ENCODE measurements around the gene SEZ6. TPM values are rescaled to one million over a fixed set of nuclear protein-coding genes. Genes with fewer than 3 reads are reported as not detected.
A peak's percentile ranks its signal among the peaks of the same experiment; 100 is the strongest.

Gene SEZ6
- total RNA-seq, 2 experiments from 2014 or later = not detected

DNA sequence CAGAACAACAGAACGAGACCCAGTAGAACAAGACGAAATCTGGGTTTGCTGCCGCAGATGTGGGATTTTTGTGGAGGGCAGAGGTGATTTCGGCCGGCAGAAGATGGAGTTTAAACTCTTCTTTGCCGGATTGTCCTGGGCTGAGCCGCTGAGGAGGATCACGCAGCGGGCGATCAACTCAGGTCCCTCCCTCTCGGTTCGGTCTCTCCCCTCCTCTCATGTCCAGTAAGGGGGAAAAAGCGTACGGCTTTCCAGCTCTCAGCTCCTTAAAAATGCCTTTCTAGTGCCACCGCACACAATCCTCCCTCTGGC is 57.0 kb downstream of the SEZ6 start:
- Mint-ChIP-seq H3K36me3 (peaks cover 30% of the 10 kb centered on the region), H3K27ac (peak overlapping the region; percentile 92), H3K4me3 (peak overlapping the region; percentile 93), H3K27me3 (no peaks in the 10 kb centered on the region), H3K9me3 (no peaks in the 10 kb centered on the region), H3K4me1 (peaks cover 44% of the 10 kb centered on the region)
- POLR2A ChIA-PET = interaction anchor here (1.0 to 2.2 kb wide), 11 partner anchors 11 to 237 kb away, joined by 3 to 20 read pairs (median 9); partner anchors contain the start of genes DHRS13, FAM222B, NEK8 and PROCA1
- DNase-seq (no peak), ATAC-seq (ENCODE audit: low read depth) (no peak)

GRCh38 chr17:28948342-28948741 is 57.5 kb downstream of the SEZ6 start:
- POLR2A ChIA-PET = interaction anchor here (0.7 to 1.8 kb wide), 4 partner anchors 50 to 237 kb away, joined by 3 to 5 read pairs (median 4); partner anchors contain the start of genes NEK8 and PROCA1
- peak overlapping the region; percentile 93 for H3K4me3 Mint-ChIP-seq
- H3K9me3 Mint-ChIP-seq = no peaks in the 10 kb centered on the region
- H3K36me3 Mint-ChIP-seq = peaks cover 32% of the 10 kb centered on the region
- no peak for ATAC-seq (ENCODE audit: low read depth)
- H3K27ac Mint-ChIP-seq = peak overlapping the region; percentile 92
- peaks cover 44% of the 10 kb centered on the region for H3K4me1 Mint-ChIP-seq
- no peaks in the 10 kb centered on the region for H3K27me3 Mint-ChIP-seq
- no peak for DNase-seq

- H3K9me3 Mint-ChIP-seq = no peaks in the 10 kb centered on the region
- peaks cover 44% of the 10 kb centered on the region for H3K4me1 Mint-ChIP-seq
- H3K36me3 Mint-ChIP-seq = peaks cover 37% of the 10 kb centered on the region
- DNase-seq = no peak
- peak overlapping the region; percentile 93 for H3K4me3 Mint-ChIP-seq
- ATAC-seq (ENCODE audit: low read depth) = no peak
- peak overlapping the region; percentile 49 for H3K27ac Mint-ChIP-seq
- POLR2A ChIA-PET = interaction anchor here (0.7 kb wide), 1 partner anchor 174 kb away, joined by 3 read pairs; no protein-coding TSS in a partner anchor
- H3K27me3 Mint-ChIP-seq = no peaks in the 10 kb centered on the region
These were observed 58.2 kb downstream of the SEZ6 start for GRCh38 chr17:28947639-28948038.

DNA sequence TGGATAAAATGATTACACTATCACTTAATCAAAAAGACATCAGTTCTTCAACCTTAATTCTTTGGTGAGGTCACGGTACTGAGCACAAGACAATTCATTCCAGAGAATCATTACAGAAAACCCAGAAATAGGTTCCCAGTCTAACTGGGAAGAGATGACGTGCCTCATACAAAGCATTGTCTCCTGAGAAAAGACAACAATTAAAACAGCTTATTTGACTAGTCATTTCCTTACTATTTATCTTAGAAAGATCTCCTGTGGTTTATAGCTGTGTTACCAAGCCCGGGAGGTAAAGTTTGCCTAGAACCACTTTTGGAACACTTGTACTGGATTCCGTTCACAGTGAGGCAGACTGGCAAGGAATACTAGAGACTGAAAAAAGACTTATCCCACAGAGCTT is 59.6 kb downstream of the SEZ6 start:
- Mint-ChIP-seq H3K36me3 (peaks cover 37% of the 10 kb centered on the region), H3K27me3 (no peaks in the 10 kb centered on the region), H3K4me3 (peak overlapping the region; percentile 26), H3K4me1 (peaks cover 49% of the 10 kb centered on the region), H3K9me3 (no peaks in the 10 kb centered on the region), H3K27ac (peak overlapping the region; percentile 12)
- ATAC-seq (ENCODE audit: low read depth) = no peak
- POLR2A ChIA-PET = interaction anchor here (1.4 to 1.8 kb wide), 2 partner anchors 9 to 48 kb away, joined by 4 read pairs; no protein-coding TSS in a partner anchor
- no peak for DNase-seq

GRCh38 chr17:28944862-28945741 is 60.7 kb downstream of the SEZ6 start:
- no peaks in the 10 kb centered on the region for H3K27me3 Mint-ChIP-seq
- DNase-seq (no peak), ATAC-seq (ENCODE audit: low read depth) (no peak)
- H3K27ac Mint-ChIP-seq = peak overlapping the region; percentile 46
- POLR2A ChIA-PET = interaction anchor here (1.4 to 1.8 kb wide), 2 partner anchors 8 to 46 kb away, joined by 4 read pairs; no protein-coding TSS in a partner anchor
- H3K4me1 Mint-ChIP-seq = peaks cover 59% of the 10 kb centered on the region
- no peaks in the 10 kb centered on the region for H3K9me3 Mint-ChIP-seq
- no peak overlapping the region for H3K4me3 Mint-ChIP-seq
- H3K36me3 Mint-ChIP-seq = peaks cover 34% of the 10 kb centered on the region

DNA sequence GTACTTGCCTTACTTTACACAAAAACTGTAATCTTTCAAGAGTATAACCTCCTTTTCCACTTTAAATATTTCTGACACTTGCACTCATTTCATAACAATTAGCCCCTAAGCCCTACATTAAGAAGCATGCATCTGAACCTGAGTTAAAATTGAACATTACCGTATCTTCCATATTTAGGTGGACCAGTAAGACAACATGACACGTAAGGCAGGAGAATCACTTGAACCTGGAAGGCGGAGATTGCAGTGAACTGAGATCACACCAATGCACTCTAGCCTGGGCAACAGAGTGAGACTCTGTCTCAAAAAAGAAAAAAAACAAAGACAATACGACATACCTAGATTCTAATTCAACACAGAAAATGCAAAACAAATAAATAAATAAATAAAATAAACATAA is 61.5 kb downstream of the SEZ6 start:
- POLR2A ChIA-PET = no interaction called here
- DNase-seq (no peak), ATAC-seq (ENCODE audit: low read depth) (no peak)
- Mint-ChIP-seq H3K27ac (no peak overlapping the region), H3K4me3 (no peak overlapping the region), H3K36me3 (peaks cover 34% of the 10 kb centered on the region), H3K4me1 (peaks cover 63% of the 10 kb centered on the region), H3K9me3 (no peaks in the 10 kb centered on the region), H3K27me3 (no peaks in the 10 kb centered on the region)

DNA sequence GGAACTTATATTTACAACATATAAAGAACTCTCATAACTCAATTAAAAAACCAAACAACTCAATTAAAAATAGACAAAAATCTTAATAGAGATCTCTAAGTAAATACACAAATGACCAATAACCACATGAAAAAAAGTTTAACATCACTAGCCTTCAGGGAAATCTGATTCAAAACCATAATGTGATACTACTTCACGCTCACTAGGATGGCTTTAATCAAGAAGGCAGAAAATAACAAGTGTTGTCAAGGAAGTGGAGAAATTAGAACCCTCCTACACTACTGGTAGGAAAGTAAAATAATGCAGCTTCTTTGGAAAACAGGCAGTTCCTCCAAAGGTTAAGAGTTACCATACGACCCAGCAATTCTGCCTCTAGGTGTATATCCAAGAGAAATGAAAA is 62.9 kb downstream of the SEZ6 start:
- no peak for DNase-seq
- Mint-ChIP-seq H3K4me1 (peaks cover 61% of the 10 kb centered on the region), H3K27me3 (no peaks in the 10 kb centered on the region), H3K4me3 (no peak overlapping the region), H3K36me3 (peaks cover 29% of the 10 kb centered on the region), H3K9me3 (no peaks in the 10 kb centered on the region), H3K27ac (no peak overlapping the region)
- POLR2A ChIA-PET = interaction anchor here (0.6 kb wide), 1 partner anchor 9 kb away, joined by 3 read pairs; no protein-coding TSS in a partner anchor
- no peak for ATAC-seq (ENCODE audit: low read depth)

DNA sequence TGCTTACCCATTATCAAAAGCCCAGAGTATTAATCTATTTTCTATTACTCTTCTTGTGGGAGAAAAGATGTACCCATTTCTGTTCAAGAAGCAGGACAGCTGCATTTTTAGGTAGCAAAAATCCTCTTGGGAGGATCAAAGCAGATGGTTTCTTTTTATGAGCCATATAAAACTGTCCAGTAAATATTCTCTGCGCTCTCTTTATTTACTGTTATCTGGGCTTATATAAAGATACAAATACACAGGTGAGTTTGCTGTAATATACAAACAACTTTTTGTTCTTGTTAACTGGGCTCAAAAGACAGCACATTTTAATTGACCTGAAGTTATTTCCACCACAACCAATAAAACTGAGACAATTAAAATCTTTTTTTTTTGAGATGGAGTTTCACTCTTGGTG is 64.6 kb downstream of the SEZ6 start:
- peaks cover 24% of the 10 kb centered on the region for H3K36me3 Mint-ChIP-seq
- POLR2A ChIA-PET = no interaction called here
- no peak overlapping the region for H3K27ac Mint-ChIP-seq
- no peaks in the 10 kb centered on the region for H3K9me3 Mint-ChIP-seq
- H3K27me3 Mint-ChIP-seq = no peaks in the 10 kb centered on the region
- H3K4me3 Mint-ChIP-seq = no peak overlapping the region
- H3K4me1 Mint-ChIP-seq = peaks cover 55% of the 10 kb centered on the region
- ATAC-seq (ENCODE audit: low read depth) = no peak
- no peak for DNase-seq

- peak overlapping the region; percentile 41 for H3K4me3 Mint-ChIP-seq
- H3K36me3 Mint-ChIP-seq = peaks cover 26% of the 10 kb centered on the region
- H3K9me3 Mint-ChIP-seq = no peaks in the 10 kb centered on the region
- POLR2A ChIA-PET = no interaction called here
- peaks cover 54% of the 10 kb centered on the region for H3K4me1 Mint-ChIP-seq
- ATAC-seq (ENCODE audit: low read depth) (no peak), DNase-seq (no peak)
- H3K27me3 Mint-ChIP-seq = no peaks in the 10 kb centered on the region
- H3K27ac Mint-ChIP-seq = peak overlapping the region; percentile 10
These were observed 65.2 kb downstream of the SEZ6 start for GRCh38 chr17:28940675-28941074.

GRCh38 chr17:28940142-28940541 is 65.7 kb downstream of the SEZ6 start:
- ATAC-seq (ENCODE audit: low read depth) (peak; percentile 63), DNase-seq (no peak)
- peak overlapping the region; percentile 10 for H3K27ac Mint-ChIP-seq
- peaks cover 50% of the 10 kb centered on the region for H3K4me1 Mint-ChIP-seq
- peak overlapping the region; percentile 41 for H3K4me3 Mint-ChIP-seq
- H3K9me3 Mint-ChIP-seq = no peaks in the 10 kb centered on the region
- peaks cover 22% of the 10 kb centered on the region for H3K36me3 Mint-ChIP-seq
- H3K27me3 Mint-ChIP-seq = no peaks in the 10 kb centered on the region
- POLR2A ChIA-PET = interaction anchor here (0.7 kb wide), 1 partner anchor 10 kb away, joined by 3 read pairs; no protein-coding TSS in a partner anchor

- Mint-ChIP-seq H3K4me3 (no peak overlapping the region), H3K27me3 (no peaks in the 10 kb centered on the region), H3K4me1 (peaks cover 41% of the 10 kb centered on the region), H3K27ac (no peak overlapping the region), H3K9me3 (no peaks in the 10 kb centered on the region), H3K36me3 (peaks cover 25% of the 10 kb centered on the region)
- ATAC-seq (ENCODE audit: low read depth) (no peak), DNase-seq (no peak)
- POLR2A ChIA-PET = interaction anchor here (1.7 to 2.4 kb wide), 2 partner anchors 11 to 13 kb away, joined by 7 to 9 read pairs; no protein-coding TSS in a partner anchor
These were observed 67.3 kb downstream of the SEZ6 start for GRCh38 chr17:28938552-28938951.

DNA sequence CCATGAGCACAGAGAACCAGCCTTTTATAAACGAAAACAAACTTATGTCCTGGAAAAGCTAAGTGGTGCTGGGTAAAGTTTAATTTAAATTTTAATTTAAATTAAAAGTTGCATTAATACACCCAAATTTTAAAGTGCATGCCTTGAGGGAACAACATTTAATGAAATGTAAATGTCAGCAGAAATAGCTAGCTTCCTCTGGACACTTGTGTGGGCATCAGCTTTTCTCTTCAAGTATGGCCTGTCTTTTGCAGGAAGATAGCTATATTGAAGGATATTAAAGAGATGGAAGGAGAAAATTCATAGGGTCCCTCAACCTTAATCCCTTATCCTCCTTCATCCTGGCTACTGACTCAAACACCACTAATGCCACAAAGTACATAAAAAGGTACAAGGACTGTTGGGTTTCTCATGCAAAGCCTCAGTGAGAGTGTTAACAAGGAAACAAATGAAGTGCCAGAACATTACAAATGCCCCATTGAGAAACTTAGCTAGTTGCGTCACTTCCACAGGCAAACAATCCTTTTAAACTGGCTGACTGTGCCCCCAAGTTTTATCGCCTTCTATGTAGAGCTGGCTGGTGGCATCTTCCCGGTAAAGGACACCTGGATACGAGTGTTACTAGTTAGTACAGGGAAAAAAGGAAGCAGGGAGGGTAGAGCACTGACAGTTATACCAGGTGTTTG is 68.6 kb downstream of the SEZ6 start:
- POLR2A ChIA-PET = interaction anchor here (1.5 to 2.4 kb wide), 4 partner anchors 9 to 15 kb away, joined by 4 to 9 read pairs (median 6); no protein-coding TSS in a partner anchor
- peaks cover 42% of the 10 kb centered on the region for H3K4me1 Mint-ChIP-seq
- no peaks in the 10 kb centered on the region for H3K27me3 Mint-ChIP-seq
- no peak overlapping the region for H3K27ac Mint-ChIP-seq
- no peaks in the 10 kb centered on the region for H3K9me3 Mint-ChIP-seq
- H3K4me3 Mint-ChIP-seq = no peak overlapping the region
- DNase-seq (no peak), ATAC-seq (ENCODE audit: low read depth) (no peak)
- H3K36me3 Mint-ChIP-seq = peaks cover 21% of the 10 kb centered on the region

DNA sequence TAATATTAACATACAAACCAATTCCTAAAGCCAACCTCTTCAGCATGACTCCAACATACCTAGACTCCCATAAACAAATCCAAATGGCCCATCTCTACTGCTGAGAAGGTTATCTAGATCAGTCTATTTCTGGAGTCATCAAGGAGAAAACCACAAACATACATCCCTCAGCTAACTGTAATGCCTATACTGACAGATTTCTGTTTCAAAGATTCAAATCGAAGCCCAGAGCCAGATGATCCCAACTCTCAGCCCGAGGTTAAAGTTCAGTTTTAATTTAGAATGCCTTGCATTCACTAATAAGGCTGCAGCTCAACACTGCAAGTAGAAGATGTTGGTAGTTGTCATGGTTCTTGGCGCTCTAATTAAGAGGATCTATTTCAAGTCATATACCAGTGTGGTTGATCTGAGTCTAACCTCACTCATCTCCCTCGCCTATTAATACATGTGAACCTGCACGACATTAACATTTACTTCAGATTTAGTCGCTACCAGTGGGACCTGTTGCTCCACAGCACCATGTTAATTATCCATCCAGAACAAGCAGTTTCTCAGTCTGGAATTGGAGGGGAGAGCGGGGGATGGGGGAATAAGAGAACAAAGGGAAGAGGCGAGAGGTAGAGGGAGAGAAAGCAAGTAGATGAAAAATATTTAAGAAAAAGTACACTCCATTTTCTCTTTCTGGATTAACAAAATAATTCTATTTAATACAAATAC is 69.9 kb downstream of the SEZ6 start:
- Mint-ChIP-seq H3K27me3 (no peaks in the 10 kb centered on the region), H3K36me3 (peaks cover 28% of the 10 kb centered on the region), H3K9me3 (no peaks in the 10 kb centered on the region), H3K27ac (no peak overlapping the region), H3K4me1 (peaks cover 35% of the 10 kb centered on the region), H3K4me3 (no peak overlapping the region)
- ATAC-seq (ENCODE audit: low read depth) (no peak), DNase-seq (no peak)
- POLR2A ChIA-PET = interaction anchor here (1.6 kb wide), 1 partner anchor 9 kb away, joined by 5 read pairs; no protein-coding TSS in a partner anchor

All from activated naive CD8-positive, alpha-beta T cell treated with anti-CD3 and anti-CD28 coated beads, Interleukin-2, amount 10 ng/mL, durations not matched to agents 7 days and 5 days (primary cell).